GF-D8 (cell line): ENCODE measurements around the gene CGB5.
"Not testable (repeated sequence)": the region's sequence is repeated elsewhere in the genome, so short reads cannot be mapped to it uniquely, and the experiment has no call there.

ENCODE experiments used
- DNase-seq: peaks from one replicate; lab custom pipeline; 2025; lab: John Stamatoyannopoulos, UW

CGB5 gene

GRCh38 chr19:49043548-49043947 is at the start of gene CGB5:
Gene CGB5, plus strand, starts transcription at chr19:49043848. Its CDS starts 362 bp downstream, at chr19:49044210.
- not testable (repeated sequence) for DNase-seq

GRCh38 chr19:48994035-48994386 is 49.6 kb upstream of the CGB5 start:
- no peak for DNase-seq

- no peak for DNase-seq
These were observed 45.7 kb upstream of the CGB5 start for GRCh38 chr19:48997972-48998371.

- DNase-seq, result no peak
These were observed 43.9 kb upstream of the CGB5 start for GRCh38 chr19:48999481-49000325.

- DNase-seq, result no peak
These were observed 39.5 kb upstream of the CGB5 start for GRCh38 chr19:49004133-49004532.

GRCh38 chr19:49004964-49005614 is 38.6 kb upstream of the CGB5 start:
- no peak for DNase-seq

- no peak for DNase-seq
These were observed 36.7 kb upstream of the CGB5 start for GRCh38 chr19:49006905-49007304.

- DNase-seq, result no peak
These were observed 33.8 kb upstream of the CGB5 start for GRCh38 chr19:49009828-49010227.

- DNase-seq, result no peak
These were observed 33.2 kb upstream of the CGB5 start for GRCh38 chr19:49010453-49010852.

GRCh38 chr19:49011194-49011593 is 32.5 kb upstream of the CGB5 start:
- DNase-seq, result no peak

GRCh38 chr19:49014123-49014869 is 29.4 kb upstream of the CGB5 start:
- no peak for DNase-seq

GRCh38 chr19:49014870-49015255 is 28.8 kb upstream of the CGB5 start:
- no peak for DNase-seq

- no peak for DNase-seq
These were observed 27.4 kb upstream of the CGB5 start for GRCh38 chr19:49016067-49016839.

GRCh38 chr19:49017041-49017665 is 26.5 kb upstream of the CGB5 start, which contains the start of gene LHB:
Gene LHB, minus strand, starts transcription at chr19:49017091. Its CDS starts 10 bp downstream, at chr19:49017081.
- DNase-seq, result no peak

- DNase-seq, result no peak
These were observed 25.8 kb upstream of the CGB5 start for GRCh38 chr19:49017666-49018351.

- not testable (repeated sequence) for DNase-seq
These were observed 25.0 kb upstream of the CGB5 start for GRCh38 chr19:49018388-49019241.

GRCh38 chr19:49019242-49019932 is 24.3 kb upstream of the CGB5 start:
- DNase-seq, result no peak

- DNase-seq, result no peak
These were observed 23.3 kb upstream of the CGB5 start for GRCh38 chr19:49020342-49020741.
